Amniotic epithelial cell (primary cell): ENCODE measurements around the gene OCEL1.
"Not testable (repeated sequence)": the region's sequence is repeated elsewhere in the genome, so short reads cannot be mapped to it uniquely, and the experiment has no call there.

ENCODE experiments used
- DNase-seq: peaks from one replicate; pipeline ENCODE4 v3.0.0-alpha.2; 2010; ENCODE audit warnings: low read depth

The OCEL1 gene

GRCh38 chr19:17264641-17264979, 38.6 kb downstream of the OCEL1 start, which contains the start of gene USHBP1:
TSS of gene USHBP1 (minus strand) at chr19:17264745. CDS start at chr19:17264299, 446 bp downstream.
- DNase-seq: no peak

GRCh38 chr19:17266026-17266425, 40.0 kb downstream of the OCEL1 start:
- DNase-seq: no peak

- DNase-seq: no peak
Observed at GRCh38 chr19:17266589-17266974, 40.6 kb downstream of the OCEL1 start.

- DNase-seq: peak; percentile 100
Observed at GRCh38 chr19:17266975-17267788, 41.2 kb downstream of the OCEL1 start, which contains the start of gene BABAM1. TSS of gene BABAM1 (plus strand) at chr19:17267443. CDS start at chr19:17268807, 1,364 bp downstream.

- no peak for DNase-seq
Observed at GRCh38 chr19:17268754-17269153, 42.7 kb downstream of the OCEL1 start.

- DNase-seq: not testable (repeated sequence)
Observed at GRCh38 chr19:17274892-17275291, 48.9 kb downstream of the OCEL1 start.

- DNase-seq: no peak
Observed at GRCh38 chr19:17275441-17276175, 49.6 kb downstream of the OCEL1 start.
